NCI-H1694 treated with DMSO at 0.1 percent for 48 hours (cell line): ENCODE measurements around the gene ADAMTS18.

Source experiments
- DNase-seq: peaks from one replicate; lab custom pipeline; 2025; lab: John Stamatoyannopoulos, UW

ADAMTS18 gene

DNA sequence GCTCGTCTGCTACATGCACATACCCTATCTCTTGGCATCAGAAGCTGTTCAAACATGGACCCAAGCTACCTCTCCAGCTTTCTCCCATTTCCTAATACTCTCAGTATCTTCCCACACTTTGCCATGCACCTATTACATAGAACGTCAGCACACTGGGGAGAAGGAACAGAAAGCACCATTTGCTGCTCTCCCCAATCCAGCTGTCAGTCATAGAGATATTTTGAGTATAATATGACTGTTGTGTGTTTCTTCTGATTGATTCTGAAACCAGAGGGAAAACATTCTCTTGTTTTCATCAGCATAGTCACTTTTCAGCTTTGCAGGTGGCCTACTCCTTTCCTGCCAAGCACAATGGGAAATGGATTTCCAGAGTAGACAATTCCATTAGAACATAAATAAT, 107.1 kb downstream of the ADAMTS18 start:
- DNase-seq: no peak

- no peak for DNase-seq
These were observed 110.1 kb downstream of the ADAMTS18 start for GRCh38 chr16:77324729-77325128.

DNA sequence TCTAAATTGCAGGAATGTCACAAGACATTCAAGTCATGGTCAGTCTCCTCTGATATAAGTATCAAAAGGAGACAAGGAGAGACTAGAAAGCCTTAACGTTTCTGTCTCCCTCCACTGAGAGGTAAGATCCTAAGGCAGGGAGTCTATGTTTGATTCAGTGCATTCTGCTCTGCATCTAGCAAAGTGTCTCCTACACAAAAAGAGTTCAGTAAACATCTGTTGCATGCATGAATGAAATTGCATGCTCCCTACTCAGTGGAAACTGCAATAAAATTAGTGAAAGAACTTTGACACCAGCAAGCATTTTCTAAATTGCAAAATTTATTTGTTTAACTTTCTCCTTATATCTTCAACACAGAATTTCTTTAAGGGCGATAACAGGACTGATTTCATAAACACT, 111.1 kb downstream of the ADAMTS18 start:
- DNase-seq: no peak

GRCh38 chr16:77322757-77323156, 112.1 kb downstream of the ADAMTS18 start:
- DNase-seq: no peak

GRCh38 chr16:77317059-77317458, 117.8 kb downstream of the ADAMTS18 start:
- no peak for DNase-seq

DNA sequence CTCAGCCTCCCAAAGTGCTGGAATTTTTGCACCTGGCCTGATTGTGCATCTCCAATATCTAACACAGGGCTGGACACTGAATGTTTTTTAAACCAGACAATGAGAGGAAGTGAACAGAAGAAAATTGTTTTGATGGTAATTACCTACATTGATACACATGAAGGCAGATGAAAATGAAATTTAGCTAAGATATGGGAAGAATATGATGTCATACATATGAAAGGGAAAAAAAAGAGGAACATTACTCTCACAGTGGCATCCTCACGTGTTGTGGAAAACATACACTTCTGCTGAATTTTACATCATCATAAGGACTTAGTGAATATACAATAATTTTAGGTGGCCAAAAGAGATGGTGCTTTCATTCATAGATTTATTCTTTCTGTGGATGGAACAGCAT, 124.0 kb downstream of the ADAMTS18 start:
- no peak for DNase-seq

- DNase-seq: no peak
These were observed 126.7 kb downstream of the ADAMTS18 start for GRCh38 chr16:77308163-77308561.

GRCh38 chr16:77307426-77308162, 127.2 kb downstream of the ADAMTS18 start:
- DNase-seq: no peak

GRCh38 chr16:77306075-77306474, 128.8 kb downstream of the ADAMTS18 start:
- no peak for DNase-seq

DNA sequence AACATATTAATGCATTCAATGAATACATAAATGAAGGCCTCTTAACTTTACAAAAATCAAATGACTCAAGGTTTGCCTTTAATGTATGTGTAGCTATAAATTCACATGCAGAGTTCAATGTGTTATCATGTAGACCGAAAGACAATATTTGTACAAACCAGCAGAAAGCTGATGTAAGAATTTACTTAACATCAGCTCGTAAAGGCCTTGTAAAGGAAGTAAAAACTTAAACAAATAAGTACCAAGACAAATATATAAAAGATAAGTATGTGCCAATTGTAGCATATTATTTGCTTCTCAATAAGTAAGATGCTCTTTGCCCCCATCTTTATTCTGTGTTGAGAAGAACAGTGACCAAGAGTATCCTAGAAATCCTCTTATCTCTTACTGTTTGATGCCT, 130.0 kb downstream of the ADAMTS18 start:
- no peak for DNase-seq

DNA sequence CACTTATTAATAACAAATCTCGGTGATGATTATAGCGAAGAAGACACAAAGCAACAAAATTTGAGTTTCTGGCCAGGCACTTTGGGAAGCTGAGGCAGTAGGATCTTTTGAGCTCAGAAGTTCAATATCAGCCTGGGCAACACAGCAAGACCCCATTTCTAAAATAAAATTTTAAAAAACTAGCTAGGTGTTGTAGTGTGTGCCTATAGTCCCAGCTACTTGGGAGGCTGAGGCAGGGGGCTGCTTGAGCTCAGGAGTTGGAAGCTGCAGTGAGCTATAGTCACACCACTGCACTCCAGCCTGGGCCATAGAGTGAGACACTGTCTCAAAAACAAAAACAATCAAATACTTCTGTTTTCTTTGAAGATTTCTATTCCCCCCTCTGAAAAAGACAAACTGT, 130.7 kb downstream of the ADAMTS18 start:
- DNase-seq: no peak

- no peak for DNase-seq
These were observed 132.2 kb downstream of the ADAMTS18 start for GRCh38 chr16:77302674-77303073.

- DNase-seq: no peak
These were observed 132.6 kb downstream of the ADAMTS18 start for GRCh38 chr16:77302249-77302648.

- no peak for DNase-seq
These were observed 134.6 kb downstream of the ADAMTS18 start for GRCh38 chr16:77300256-77300655.

- no peak for DNase-seq
These were observed 135.4 kb downstream of the ADAMTS18 start for GRCh38 chr16:77299395-77299794.

DNA sequence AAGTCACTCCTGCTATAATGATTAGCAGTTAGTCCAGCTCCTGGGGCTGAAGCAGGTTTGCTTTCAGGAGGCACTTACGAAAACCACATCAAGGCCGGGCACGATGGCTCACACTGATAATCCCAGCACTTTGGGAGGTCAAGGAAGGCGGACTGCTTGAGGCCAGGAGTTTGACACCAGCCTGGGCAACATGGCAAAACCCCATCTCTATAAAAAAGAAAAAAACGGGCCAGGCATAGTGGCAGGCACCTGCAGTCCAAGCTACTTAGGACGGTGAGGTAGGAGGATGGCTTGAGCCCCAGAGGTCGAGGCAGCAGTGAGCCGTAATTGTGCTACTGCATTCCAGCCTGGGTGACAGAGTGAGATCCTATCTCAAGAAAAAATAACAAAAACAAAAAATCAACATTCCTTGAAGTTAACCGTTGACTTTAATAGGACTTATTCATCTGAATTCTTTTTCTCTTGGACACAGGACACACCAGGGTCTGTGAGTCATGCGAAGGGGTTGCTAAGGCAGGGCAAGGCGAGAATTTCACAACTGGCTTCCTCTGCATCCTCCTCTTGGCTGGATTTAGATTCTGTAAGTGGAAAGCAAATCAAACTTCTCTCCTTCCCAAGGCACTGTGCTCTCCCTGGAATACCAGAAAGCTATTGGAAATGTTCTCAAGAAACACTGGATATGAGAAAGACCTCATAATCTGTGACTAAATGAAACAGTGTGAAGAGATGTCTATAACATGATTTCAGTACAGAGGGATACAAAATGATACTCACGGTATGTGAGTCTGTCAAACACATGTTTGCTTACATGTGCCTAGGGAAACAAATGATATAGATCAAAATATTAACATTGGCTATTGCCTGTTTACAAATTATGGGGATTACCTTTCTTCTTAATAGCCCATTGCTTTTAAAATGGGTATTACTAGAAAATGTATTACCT, 136.1 kb downstream of the ADAMTS18 start:
- DNase-seq: no peak

- DNase-seq: no peak
These were observed 136.8 kb downstream of the ADAMTS18 start for GRCh38 chr16:77297996-77298395.

- DNase-seq: no peak
These were observed 138.9 kb downstream of the ADAMTS18 start for GRCh38 chr16:77295896-77296295.

GRCh38 chr16:77290451-77291115, 144.3 kb downstream of the ADAMTS18 start:
- DNase-seq: no peak

GRCh38 chr16:77289331-77289809, 145.5 kb downstream of the ADAMTS18 start:
- DNase-seq: no peak

DNA sequence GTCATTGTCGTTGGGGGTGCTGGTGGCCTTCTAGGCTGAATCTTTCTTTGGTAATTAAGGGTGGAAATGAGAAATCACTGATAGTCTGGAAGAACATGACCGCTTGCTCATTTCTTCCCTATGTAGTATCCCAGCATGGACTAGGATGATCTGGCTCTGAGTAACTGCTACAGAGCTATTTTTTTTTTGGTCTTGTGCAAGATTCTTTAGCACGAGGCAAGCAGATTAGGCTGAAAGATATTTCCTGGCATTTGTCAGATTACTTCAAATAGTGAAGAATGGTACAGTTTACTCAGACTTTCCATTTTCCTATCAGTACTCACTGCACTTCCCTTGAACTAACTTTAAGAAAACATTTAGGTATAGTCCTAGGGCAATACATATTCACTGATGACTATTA, 146.6 kb downstream of the ADAMTS18 start:
- no peak for DNase-seq

DNA sequence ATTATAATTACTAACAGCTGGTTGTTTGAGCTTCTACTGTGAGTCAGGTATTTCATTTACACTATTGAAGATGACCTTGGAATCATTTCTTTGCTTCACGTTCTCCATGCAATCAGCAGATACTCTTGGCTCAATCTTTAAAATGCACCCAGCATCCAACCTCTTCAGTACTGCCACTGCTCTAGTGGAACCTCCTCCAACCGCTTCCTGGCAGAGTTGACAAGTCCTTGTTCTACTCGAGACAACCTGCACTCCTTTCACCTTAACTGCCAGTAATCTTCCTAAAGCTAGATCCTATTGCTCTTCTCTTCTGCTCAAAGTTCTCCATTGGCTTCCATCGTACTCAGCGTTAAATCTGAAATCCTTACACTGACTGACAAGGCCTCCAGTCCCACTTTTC, 149.2 kb downstream of the ADAMTS18 start:
- no peak for DNase-seq

DNA sequence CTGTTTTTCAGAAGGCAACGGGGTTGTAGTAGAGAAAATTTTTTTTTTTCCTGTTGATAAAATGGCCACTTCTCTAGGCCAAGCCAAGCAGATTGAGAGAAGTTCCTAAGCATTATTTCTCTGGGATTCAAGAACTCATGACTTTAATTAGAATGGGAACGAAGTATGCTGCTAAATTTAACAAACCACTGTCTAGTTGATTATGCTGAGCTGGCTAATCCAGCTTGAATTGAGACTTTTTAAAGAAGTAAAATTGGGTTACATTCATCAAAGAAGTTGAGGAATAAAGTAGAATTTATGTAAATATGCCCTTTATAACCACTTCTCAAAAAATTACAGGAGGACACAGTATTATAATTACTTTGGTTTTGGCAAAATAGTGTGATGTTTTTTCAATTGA, 152.5 kb downstream of the ADAMTS18 start:
- DNase-seq: no peak
